LNCAP (cell line): ENCODE results near the gene NSMCE1.

ENCODE experiments used
- CTCF ChIP-seq: fragments of 450-650 bp; IDR thresholded peaks from 2 replicates; pipeline ENCODE4 v1.5.1; 2017; ENCODE audit warnings: mild to moderate bottlenecking

NSMCE1 gene

GRCh38 chr16:27214084-27214961, 54.2 kb downstream of the NSMCE1 start:
- no peak for TF ChIP-seq CTCF

- no peak for TF ChIP-seq CTCF
These were observed 57.5 kb downstream of the NSMCE1 start for GRCh38 chr16:27211026-27211425.

GRCh38 chr16:27210174-27210573, 58.4 kb downstream of the NSMCE1 start:
- TF ChIP-seq CTCF, result no peak

- TF ChIP-seq CTCF, result no peak
These were observed 59.0 kb downstream of the NSMCE1 start for GRCh38 chr16:27209591-27209990.

GRCh38 chr16:27208796-27209195, 59.8 kb downstream of the NSMCE1 start:
- no peak for TF ChIP-seq CTCF

- TF ChIP-seq CTCF, result no peak
These were observed 60.4 kb downstream of the NSMCE1 start for GRCh38 chr16:27208081-27208680.

- no peak for TF ChIP-seq CTCF
These were observed 63.0 kb downstream of the NSMCE1 start for GRCh38 chr16:27205423-27206065.
